Brain pericyte (primary cell): ENCODE results near the gene SH3RF2.
"Not testable (repeated sequence)": the region's sequence is repeated elsewhere in the genome, so short reads cannot be mapped to it uniquely, and the experiment has no call there.

Experiments
- DNase-seq: peaks from one replicate; pipeline ENCODE4 v3.0.0-alpha.2; 2012; ENCODE audit warnings: low read depth, low spot score

The SH3RF2 gene

DNA sequence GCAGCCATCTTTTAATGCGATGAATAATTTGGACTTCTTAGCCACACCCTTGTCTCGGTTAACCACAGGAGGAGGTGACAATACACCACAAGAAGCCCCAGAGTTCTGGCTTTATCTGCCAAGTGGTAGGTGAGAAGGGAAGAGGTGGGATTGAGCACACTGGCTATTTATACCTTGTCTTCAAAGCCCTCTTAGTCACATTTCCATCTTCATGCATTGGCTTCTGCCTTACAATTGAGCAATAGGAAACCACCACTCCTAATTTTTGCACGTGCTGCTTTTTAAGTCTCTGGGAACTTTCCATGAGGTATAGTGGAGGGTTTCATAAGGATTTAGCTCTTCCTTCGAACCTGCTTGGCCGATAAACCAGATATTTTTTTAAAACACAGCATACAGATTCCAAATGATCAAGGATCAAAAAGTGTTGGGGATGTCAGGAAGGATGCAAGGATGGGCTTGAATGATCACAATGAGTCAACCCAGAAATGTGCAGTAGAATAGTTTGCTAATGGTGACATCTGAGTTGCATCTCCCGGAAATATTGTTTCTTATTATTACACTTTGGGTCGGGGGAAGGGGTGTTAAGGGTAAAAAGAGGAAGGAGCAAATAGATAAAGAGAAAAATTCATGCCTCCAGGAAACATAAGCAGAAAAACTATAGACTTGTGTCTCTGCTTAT, 143.5 kb downstream of the SH3RF2 start:
- DNase-seq, result no peak

DNA sequence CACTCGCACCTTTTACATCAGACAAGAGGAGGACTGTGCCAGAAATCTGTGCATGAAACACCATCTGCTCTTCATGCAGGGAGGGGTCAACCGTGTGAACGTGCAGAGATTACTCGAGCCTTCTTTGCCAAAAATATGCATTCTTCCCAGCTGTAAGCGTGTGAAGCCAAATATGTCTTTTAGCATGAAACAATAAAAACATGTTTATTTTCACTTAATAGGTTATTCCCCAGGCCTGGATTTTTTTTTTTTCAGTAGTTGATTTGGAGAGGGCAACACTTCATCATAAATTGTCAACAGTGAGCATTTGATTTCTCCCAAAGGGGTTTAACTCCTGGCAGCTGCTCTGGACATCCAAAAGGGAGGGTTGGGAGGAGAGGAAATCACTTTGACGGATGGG, 145.2 kb downstream of the SH3RF2 start:
- DNase-seq, result no peak

DNA sequence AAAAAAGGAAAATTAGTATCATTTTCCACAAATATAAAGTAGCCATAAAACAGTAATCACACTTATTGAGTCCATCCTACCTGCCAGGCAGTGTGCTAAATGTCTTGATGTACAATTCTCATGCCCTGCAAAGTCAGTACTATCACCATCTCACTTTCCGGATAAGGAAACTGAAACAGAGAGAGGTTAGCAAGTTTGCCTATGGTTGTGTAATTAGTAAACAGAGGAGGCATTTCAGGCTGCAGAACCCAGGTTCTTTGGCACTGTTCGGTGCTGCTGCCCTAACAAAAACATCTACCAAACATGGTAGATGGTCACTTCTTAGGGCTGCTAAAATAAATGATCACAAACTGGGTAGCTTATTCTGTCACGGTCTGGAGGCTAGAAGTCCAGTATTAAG, 146.4 kb downstream of the SH3RF2 start:
- no peak for DNase-seq

DNA sequence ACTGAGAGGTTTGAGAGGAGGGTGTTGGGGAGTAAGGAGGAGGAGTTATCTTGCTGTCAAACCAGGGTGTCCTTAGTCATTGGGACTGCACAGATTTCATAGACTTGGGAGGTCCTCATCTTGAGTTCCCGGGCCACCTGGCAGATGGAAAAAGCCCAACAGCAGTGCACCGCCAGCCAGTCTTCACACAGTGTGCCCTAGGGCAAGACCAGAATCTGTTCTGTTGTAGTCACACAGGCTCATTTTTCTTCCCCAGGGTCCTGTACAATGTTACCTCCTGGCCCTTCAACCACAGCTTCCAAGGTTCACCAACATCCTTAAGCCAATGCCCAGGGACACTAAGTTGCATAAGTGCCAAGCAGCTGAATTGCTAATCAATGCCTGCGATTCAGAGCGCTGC, 148.0 kb downstream of the SH3RF2 start:
- no peak for DNase-seq

DNA sequence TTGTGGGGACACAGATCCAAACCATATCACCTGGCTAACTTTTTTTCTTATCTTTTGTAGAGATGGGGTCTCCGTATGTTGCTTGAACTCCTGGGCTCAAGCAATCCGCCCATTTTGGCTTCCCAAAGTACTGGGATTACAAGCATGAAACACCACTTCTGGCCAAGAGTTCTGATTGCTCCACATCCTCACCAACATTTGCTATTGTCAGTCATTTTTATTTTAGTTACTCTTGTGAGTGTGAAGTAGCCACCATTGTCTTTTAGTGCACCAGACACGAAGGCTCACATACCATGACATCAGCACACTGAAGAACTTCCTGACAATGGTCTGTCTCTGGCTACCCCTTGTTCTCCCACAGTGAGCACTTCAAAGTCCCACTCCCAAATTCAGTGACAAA, 151.7 kb downstream of the SH3RF2 start:
- no peak for DNase-seq

DNA sequence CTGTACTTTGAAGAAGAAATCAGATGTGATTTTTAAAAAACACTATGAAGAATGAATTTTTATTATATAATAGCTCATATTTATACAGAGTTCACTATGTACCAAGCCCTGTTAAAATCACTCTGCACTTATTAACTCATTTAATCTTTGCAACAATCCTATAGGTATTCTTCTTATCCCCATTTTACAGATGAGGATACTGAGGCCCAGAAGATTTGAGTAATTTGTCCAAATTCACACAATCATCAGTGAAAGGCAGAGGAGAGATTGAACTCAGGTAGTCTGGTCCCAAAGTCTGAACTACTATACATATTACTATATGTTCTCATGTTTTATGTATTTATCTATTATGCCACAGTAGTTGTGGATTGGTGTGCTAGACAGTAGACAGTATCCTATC, 152.9 kb downstream of the SH3RF2 start:
- no peak for DNase-seq

DNA sequence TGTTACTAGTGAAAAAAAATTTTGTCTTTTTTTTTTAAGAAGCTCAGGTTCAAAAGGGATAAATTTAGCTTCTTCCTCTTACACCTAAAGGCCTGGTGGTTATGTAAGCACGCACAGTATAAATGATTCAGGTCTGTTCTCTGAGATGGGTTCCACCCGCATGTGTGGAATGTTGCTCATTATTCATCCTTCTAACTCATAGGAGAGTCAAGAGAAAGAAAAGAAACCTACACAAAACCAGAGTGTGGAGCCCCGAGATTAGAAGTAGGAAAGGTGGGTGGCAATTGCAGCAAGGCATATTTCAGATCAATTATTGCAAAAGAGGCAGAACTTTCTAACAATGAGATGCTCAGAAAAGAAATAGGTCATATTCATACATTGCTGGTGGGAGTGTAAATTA, 155.5 kb downstream of the SH3RF2 start:
- DNase-seq, result no peak

DNA sequence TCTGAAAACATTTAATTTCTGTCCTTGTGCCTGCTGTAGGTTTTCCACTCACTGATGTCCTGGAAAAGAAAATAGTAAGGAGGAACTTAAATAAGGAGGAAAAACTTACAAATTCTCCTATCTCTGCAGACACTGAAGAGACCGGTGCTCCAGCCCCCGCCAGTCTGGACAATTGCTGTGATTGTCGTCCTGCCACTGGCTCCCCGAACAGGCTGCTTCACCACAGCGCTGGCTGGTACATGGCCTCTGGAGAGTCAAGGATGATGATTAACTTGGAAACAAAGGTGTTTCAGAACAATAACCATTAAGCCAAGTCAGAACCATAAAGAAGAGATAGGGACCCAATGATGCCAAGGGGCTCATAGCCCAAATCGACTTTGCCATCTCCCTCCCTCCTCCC, 161.7 kb downstream of the SH3RF2 start:
- no peak for DNase-seq

DNA sequence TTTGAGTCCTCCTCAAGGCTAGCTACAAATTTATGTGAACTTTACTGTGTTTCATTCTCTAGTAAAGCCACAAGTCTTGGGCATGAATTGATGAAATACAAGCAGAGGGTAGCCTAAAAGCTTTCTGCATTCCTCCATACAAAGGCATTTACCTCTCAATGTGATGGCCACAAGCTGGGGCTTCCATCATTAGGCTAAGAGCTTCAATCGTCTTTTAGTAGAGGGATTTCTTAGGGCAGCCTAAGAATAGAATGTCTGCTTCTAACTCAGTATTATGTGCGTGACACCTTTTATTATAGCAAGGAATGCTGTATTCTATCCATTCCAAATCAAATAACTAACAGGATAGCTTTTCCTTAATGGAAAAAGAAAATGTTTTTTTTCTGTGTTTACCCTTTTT, 165.3 kb downstream of the SH3RF2 start:
- DNase-seq, result no peak

DNA sequence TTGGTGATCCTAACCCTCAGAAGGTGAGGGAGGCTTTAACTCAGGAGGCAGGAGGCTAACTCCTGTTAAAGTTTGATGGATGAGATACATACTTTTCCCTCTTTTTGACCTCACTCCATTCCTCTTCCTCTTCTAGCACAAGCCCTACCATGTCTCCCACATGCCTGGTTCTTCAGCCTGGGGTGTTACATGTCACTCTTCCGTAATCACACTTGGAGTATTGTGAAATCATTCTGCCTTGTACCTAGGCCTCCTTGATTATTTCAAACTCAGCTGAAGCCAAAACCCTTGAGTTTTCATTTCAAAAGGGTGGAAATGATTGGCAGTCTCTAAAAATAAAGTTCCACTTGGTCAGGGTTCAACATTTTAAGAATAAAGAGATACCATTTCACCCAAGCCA, 167.2 kb downstream of the SH3RF2 start:
- DNase-seq, result no peak

DNA sequence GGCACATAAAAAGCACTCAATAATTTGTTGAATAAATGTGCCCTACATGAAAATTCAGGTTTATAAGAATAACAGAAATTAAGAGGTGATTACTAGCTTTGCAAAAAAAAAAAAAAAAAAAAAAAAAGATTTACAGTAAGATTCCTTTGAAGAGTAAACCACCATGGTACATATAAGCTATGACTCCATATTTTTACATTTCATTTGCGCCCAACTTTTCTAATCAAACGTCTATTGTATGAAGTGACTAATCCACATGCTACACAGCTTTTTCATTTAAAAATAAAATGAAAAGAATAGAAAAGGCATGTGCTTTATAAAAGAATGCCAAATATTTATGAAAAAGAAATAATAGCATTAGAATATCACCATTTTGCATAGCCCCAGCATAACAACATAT, 169.1 kb downstream of the SH3RF2 start, which contains the start of gene PLAC8L1:
Gene PLAC8L1 (minus strand): TSS at position 101 of the 400 bp plus-strand sequence. CDS start 1,266 bp downstream, outside the sequence.
- no peak for DNase-seq

DNA sequence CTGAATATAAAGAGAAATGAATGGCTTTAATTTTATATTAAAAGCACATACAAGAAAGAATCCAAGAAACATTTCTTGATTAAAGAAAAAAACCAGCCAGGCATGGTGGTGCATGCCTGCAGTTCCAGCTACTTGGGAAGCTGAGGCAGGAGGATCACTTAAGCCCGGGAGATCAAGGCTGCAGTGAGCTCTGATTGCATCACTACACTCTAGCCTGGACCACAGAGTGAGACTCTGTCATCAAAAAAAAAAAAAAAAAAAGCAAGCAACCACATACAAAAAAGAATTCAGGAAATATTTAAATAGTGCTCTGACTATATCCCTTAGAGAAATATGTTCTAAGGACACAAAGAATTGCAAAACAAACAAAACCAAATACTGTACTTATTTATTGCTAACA, 171.5 kb downstream of the SH3RF2 start:
- DNase-seq, result no peak

DNA sequence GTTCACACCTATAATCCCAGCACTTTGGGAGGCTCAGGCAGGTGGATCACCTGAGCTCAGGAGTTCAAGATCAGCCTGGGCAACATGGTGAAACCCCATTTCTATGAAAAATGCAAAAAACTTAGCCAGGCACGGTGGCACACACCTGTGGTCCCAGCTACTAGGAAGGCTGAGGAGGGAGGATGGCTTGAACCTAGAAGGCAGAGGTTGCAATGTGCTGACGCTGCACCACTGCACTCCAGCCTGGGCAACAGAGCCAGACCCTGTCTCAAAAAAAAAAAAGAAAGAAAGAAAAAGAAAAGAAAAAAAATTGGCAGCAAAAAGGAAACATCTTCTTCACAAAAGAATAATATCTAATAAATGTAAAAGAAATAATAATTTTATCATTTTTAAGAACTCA, 172.5 kb downstream of the SH3RF2 start:
- not testable (repeated sequence) for DNase-seq

DNA sequence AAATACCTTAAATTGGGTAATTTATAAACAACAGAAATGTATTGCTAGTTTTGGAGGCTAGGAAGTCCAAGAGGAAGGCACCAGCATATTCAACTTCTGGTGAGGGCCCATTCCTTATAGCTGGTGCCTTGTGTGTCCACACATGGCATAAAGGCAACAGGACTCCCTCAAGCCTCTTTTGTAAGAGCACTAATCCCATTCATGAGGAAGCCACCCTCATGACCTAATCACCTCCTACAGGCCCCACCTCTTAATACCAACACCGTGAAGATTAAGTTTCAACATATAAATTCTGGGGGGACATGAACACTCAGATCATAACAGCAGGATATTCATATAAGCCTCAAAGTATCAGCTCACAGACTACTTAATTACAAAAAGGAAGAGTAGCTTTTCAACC, 173.0 kb downstream of the SH3RF2 start:
- DNase-seq, result no peak

DNA sequence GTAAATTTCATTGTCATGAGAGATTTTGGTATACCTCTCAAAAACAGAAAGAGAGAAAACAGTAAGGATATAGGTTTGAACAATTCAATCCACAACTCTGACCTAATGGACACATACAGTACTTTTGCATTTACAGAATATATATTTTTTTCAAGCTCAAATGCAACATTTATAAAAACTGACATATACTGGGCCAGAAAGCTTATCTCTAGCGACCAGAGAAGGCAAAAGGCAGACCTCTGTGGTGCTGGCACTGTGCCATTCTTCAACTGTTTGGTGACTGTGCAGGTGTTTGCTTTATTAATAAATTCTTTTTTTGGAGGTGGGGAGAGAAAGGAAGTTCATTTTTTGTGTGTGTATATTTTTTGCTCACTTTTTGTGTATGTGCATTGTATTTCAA, 175.0 kb downstream of the SH3RF2 start:
- no peak for DNase-seq

DNA sequence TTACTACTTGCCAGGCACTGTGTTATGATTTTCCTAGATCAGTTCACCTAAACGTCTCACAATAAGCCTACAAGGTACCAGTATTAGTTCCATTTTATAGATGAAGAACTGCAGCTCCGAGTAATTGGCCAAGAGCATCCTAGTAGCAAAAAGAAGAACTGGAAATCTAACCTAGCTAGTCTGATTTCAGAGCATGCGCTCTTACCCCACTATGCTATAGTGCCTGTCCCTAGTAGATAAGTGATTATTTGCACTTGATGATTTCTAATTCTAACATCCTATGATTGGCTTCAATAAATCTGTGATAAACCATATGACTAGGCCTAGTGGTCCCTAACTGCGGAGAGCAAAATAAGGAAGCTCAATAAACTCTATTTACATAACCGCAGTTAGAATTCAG, 176.1 kb downstream of the SH3RF2 start:
- DNase-seq, result no peak
